ENCODE results near the gene HAND2.

The HAND2 gene

GRCh38 chr4:173534434-173534833, 4.4 kb upstream of the HAND2 start:
- POLR2A ChIA-PET = no interaction called here
- TF ChIP-seq FOXA1 (IDR thresholded peaks at IDR 0.05) = no peak
- TF ChIP-seq HDGF (IDR thresholded peaks at IDR 0.05; ENCODE audit: borderline replicate concordance) = no peak
- no peak for TF ChIP-seq NFRKB (IDR thresholded peaks at IDR 0.05)
- no peak for TF ChIP-seq FOXK2 (IDR thresholded peaks at IDR 0.05)
- no peak for TF ChIP-seq FOXM1 (IDR thresholded peaks at IDR 0.05; ENCODE audit: borderline replicate concordance)
- no peak for TF ChIP-seq CTBP1 (IDR thresholded peaks at IDR 0.05; ENCODE audit: borderline replicate concordance)
- no peak for TF ChIP-seq TARDBP (IDR thresholded peaks at IDR 0.05)
- TF ChIP-seq ZNF384 (IDR thresholded peaks at IDR 0.05) = no peak
- no peak for TF ChIP-seq SUZ12 (IDR thresholded peaks at IDR 0.05)
- no peak for TF ChIP-seq PKNOX1 (IDR thresholded peaks at IDR 0.05)
- TF ChIP-seq ARNT (IDR thresholded peaks at IDR 0.05) = no peak
- no peak for DNase-seq (ENCODE audit: extremely low spot score)
- CTCF ChIA-PET = no interaction called here

- POLR2A ChIA-PET = interaction anchor here (1.4 kb wide), 1 partner anchor 457 kb away, joined by 3 read pairs; no protein-coding TSS in a partner anchor
- DNase-seq (ENCODE audit: extremely low spot score) = no peak
- CTCF ChIA-PET = no interaction called here
- TF ChIP-seq FOXK2 (IDR thresholded peaks at IDR 0.05) = no peak
- no peak for TF ChIP-seq HDGF (IDR thresholded peaks at IDR 0.05; ENCODE audit: borderline replicate concordance)
- TF ChIP-seq PKNOX1 (IDR thresholded peaks at IDR 0.05) = no peak
- no peak for TF ChIP-seq FOXM1 (IDR thresholded peaks at IDR 0.05; ENCODE audit: borderline replicate concordance)
- no peak for TF ChIP-seq FOXA1 (IDR thresholded peaks at IDR 0.05)
- TF ChIP-seq L3MBTL2 (conservative IDR thresholded peaks at IDR 0.05) = no peak
- no peak for TF ChIP-seq BHLHE40 (IDR thresholded peaks at IDR 0.05; ENCODE audit: borderline replicate concordance)
- no peak for TF ChIP-seq TARDBP (IDR thresholded peaks at IDR 0.05)
- no peak for TF ChIP-seq SP1 (IDR thresholded peaks at IDR 0.05)
- no peak for TF ChIP-seq ELF4 (IDR thresholded peaks at IDR 0.05)
- no peak for TF ChIP-seq LEF1 (IDR thresholded peaks at IDR 0.05; ENCODE audit: borderline replicate concordance)
- no peak for TF ChIP-seq CTBP1 (IDR thresholded peaks at IDR 0.05; ENCODE audit: borderline replicate concordance)
- TF ChIP-seq ARNT (IDR thresholded peaks at IDR 0.05) = no peak
- TF ChIP-seq NFRKB (IDR thresholded peaks at IDR 0.05) = no peak
- no peak for TF ChIP-seq ZNF384 (IDR thresholded peaks at IDR 0.05)
- TF ChIP-seq SUZ12 (IDR thresholded peaks at IDR 0.05) = no peak
Observed at GRCh38 chr4:173532725-173533511, 2.9 kb upstream of the HAND2 start.

- TF ChIP-seq ARNT (IDR thresholded peaks at IDR 0.05) (no peak), BHLHE40 (IDR thresholded peaks at IDR 0.05; ENCODE audit: borderline replicate concordance) (no peak), NFRKB (IDR thresholded peaks at IDR 0.05) (no peak), FOXA1 (IDR thresholded peaks at IDR 0.05) (no peak)
- CTCF ChIA-PET = no interaction called here
- DNase-seq (ENCODE audit: extremely low spot score) = no peak
- POLR2A ChIA-PET = interaction anchor here (2.0 kb wide), 1 partner anchor 196 kb away, joined by 7 read pairs; the partner anchor contains the start of gene HMGB2
Observed at GRCh38 chr4:173531086-173531965, 1.3 kb upstream of the HAND2 start.

GRCh38 chr4:173530326-173531085, 477 bp upstream of the HAND2 start:
- DNase-seq (ENCODE audit: extremely low spot score) = no peak
- ChIA-PET CTCF (interaction anchor here (0.6 kb wide), 1 partner anchor 252 kb away, joined by 4 read pairs; no protein-coding TSS in a partner anchor), POLR2A (interaction anchor here (0.7 to 2.0 kb wide), 9 partner anchors 9 to 196 kb away, joined by 3 to 9 read pairs (median 3); partner anchors contain the start of gene HMGB2)
- no peak for TF ChIP-seq ELF4 (IDR thresholded peaks at IDR 0.05)
- TF ChIP-seq NFRKB (IDR thresholded peaks at IDR 0.05) = no peak
- no peak for TF ChIP-seq TARDBP (IDR thresholded peaks at IDR 0.05)
- no peak for TF ChIP-seq ARNT (IDR thresholded peaks at IDR 0.05)
- TF ChIP-seq ZNF384 (IDR thresholded peaks at IDR 0.05) = no peak
- TF ChIP-seq SP1 (IDR thresholded peaks at IDR 0.05) = no peak
- no peak for TF ChIP-seq BHLHE40 (IDR thresholded peaks at IDR 0.05; ENCODE audit: borderline replicate concordance)
- TF ChIP-seq FOXA1 (IDR thresholded peaks at IDR 0.05) = no peak
- no peak for TF ChIP-seq LEF1 (IDR thresholded peaks at IDR 0.05; ENCODE audit: borderline replicate concordance)
- TF ChIP-seq FOXK2 (IDR thresholded peaks at IDR 0.05) = no peak
- no peak for TF ChIP-seq FOXM1 (IDR thresholded peaks at IDR 0.05; ENCODE audit: borderline replicate concordance)
- TF ChIP-seq CTBP1 (IDR thresholded peaks at IDR 0.05; ENCODE audit: borderline replicate concordance) = no peak
- TF ChIP-seq L3MBTL2 (conservative IDR thresholded peaks at IDR 0.05) = no peak
- no peak for TF ChIP-seq HDGF (IDR thresholded peaks at IDR 0.05; ENCODE audit: borderline replicate concordance)
- TF ChIP-seq SUZ12 (IDR thresholded peaks at IDR 0.05) = no peak
- TF ChIP-seq PKNOX1 (IDR thresholded peaks at IDR 0.05) = no peak
